ENCODE results near the gene UQCRC2.
"Not testable (repeated sequence)": the region's sequence is repeated elsewhere in the genome, so short reads cannot be mapped to it uniquely, and the experiment has no call there.

The UQCRC2 gene

GRCh38 chr16:21984062-21984461, 30.9 kb downstream of the UQCRC2 start:
- no peak for DNase-seq

DNA sequence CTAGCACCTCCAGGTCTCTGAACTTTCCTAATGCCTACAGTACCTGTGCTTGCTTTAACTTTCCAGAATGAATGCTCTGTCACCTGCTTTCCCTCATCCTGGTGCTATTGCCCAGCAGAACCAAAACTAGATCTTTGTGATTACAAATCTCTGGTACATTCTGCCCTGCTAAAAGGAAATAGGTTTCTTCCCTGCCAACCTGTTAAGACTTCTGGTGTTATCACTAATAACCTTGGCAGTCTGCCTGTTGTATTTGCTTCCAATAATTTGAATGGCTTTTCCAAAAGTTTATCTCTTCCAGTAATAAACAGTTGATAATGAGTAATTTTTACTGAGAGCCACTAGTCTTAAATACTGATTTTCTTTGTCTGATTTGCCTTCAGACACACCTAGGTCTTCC, 32.4 kb downstream of the UQCRC2 start:
- no peak for DNase-seq

GRCh38 chr16:21986692-21987246, 33.6 kb downstream of the UQCRC2 start:
- no peak for DNase-seq

DNA sequence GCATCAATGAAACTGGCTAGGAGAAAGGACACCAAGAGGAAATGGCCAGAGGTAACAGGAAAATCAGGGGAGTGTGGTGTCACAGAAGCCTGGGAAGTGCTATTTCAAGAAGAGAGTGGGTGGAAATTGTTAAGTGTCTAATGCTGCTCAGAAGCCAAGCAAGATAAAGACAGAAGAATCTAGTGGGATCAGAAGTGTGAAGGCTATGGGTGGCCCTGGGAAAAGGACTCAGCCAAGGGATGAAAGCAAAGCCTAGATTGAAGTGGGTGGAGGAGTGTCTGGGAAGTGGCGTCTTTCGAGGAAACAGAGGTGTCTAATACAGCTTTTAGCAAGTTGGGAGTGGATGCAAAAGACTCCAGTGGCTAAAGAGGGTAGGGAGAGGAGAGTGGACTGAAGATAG, 34.3 kb downstream of the UQCRC2 start:
- no peak for DNase-seq

GRCh38 chr16:21989133-21989532, 36.0 kb downstream of the UQCRC2 start:
- DNase-seq, result no peak

DNA sequence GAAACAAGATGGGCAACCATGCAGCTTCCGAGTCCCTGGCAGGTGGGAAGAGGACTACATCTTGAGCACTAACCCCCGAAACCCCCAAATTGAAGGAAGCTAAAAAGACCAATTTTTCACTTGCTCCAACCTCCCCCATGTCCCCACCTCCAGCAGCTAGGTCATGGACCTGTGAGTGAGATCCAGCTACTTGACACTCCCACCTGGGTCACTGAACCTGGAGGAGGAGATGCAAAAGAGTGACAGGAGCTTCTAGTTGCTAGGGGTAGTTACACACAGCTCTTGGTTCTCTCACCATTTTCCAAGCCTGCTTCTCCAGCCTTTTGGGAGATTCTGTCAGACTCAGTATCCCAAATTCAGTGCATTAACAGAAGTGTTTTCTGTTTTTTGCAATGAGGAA, 36.6 kb downstream of the UQCRC2 start:
- no peak for DNase-seq

- DNase-seq, result no peak
These were observed 37.3 kb downstream of the UQCRC2 start for GRCh38 chr16:21990381-21990944.

GRCh38 chr16:21991621-21992020, 38.5 kb downstream of the UQCRC2 start:
- no peak for DNase-seq

- DNase-seq, result no peak
These were observed 41.8 kb downstream of the UQCRC2 start for GRCh38 chr16:21994856-21995465.

- DNase-seq, result no peak
These were observed 43.9 kb downstream of the UQCRC2 start for GRCh38 chr16:21996923-21997696.

DNA sequence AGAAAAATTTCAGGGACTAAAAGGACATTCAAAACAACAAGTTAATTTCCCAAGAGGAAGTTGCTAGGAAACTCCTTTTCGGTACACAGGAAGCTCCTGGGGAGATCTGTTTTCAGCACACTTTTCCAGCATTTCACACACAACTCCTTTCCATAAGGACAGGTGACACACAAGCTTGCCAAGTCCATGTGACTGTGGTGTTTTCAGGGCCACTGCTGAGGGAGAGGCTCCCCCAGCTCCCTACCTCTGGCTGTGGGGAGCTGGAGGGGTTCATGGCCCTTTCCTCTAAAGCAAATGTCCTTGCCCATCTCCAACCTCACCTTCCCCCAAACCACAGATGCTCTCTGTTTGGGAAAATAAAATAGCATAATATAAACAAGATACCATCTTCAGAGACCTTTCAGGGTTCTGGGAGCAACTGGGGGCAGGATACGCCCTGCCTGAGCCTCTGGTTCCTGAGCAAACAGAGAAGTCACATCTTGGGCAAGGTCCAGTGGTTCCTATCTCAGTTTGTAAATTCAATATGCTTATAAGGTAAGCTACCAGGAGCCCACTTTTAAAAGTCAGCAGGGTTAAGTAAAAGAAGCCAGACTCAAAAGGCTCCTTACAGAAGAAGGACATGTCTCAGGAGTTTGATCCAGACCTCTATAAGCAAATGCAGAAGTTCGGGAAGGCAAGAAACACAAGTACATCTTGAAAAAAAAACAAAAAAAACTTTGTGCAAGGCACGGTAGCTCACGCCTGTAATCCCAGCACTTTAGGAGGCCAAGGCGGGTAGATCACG, 44.7 kb downstream of the UQCRC2 start:
- no peak for DNase-seq

DNA sequence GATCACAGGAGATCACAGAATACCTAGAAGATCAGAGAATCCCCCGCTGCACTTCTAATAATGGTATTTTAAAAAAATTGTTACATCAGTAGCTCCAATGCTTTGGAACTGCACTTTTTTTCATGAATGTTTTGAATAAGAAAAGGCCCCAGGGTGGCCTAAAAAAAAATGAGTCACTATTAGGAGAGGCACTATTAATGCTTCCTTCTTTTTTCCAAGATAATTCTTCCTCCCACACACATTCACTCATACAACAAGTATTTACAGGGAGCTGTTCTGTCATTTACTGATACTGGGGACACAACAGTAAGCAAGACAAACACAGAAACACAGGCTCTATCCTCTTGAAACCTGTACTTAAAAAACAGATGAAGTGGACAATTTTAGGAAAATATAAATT, 48.4 kb downstream of the UQCRC2 start:
- no peak for DNase-seq

GRCh38 chr16:22002047-22002446, 48.9 kb downstream of the UQCRC2 start:
- not testable (repeated sequence) for DNase-seq

DNA sequence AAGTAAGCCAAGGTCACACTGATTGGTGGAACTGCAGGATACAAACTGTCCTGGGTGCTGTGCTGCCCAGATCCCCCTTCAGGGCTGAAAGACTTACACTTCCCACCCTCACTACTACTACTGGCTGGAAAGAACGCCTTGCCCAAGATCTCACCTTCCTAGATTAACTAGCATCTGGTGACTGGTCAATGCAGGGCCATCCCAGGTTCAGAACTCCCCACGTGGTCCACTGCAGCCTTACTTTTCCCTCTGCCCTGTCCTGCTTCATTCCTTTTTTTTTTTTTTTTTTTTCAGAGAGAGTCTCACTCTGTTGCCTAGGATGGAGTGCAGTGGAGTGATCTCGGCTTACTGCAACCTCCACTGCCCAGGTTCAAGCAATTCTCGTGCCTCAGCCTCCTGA, 50.0 kb downstream of the UQCRC2 start:
- DNase-seq, result no peak

- DNase-seq, result no peak
These were observed 51.2 kb downstream of the UQCRC2 start for GRCh38 chr16:22004341-22004740.

DNA sequence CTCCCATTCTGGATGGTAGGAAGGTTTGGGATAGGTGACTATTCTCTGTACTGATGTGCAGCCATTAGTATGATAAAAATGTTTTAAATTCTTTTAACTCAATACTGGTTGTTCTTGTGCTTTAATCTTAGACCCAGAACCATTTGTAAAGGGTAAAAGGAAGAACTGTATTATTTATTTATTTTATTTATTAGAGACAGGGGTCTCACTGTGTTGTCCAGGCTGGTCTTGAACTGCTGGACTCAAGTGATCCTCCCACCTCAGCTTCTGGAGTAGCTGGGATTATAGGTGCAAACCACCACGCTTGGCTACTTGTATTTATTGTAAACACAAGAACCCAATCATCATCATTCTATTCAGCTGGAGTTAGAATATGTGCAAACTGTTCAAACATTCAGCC, 52.6 kb downstream of the UQCRC2 start:
- DNase-seq, result no peak

- DNase-seq, result no peak
These were observed 53.5 kb downstream of the UQCRC2 start for GRCh38 chr16:22006636-22007035.

DNA sequence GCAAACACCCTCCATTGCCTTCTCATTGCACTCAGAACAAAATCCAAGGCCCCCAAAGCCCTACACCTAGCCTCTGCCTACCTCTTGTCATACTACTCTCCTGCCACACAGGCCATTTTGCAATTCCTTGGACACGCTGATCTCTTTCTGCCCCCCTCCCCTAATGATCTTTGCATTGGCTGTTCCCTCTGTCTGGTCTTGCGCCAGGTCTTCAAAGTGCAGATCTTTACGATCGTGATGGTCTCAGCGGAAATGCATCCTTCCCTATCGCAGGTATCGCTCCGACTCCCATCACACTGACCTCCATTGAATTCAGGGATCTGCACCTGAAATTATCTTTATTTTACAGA, 54.0 kb downstream of the UQCRC2 start:
- DNase-seq, result no peak

- DNase-seq, result peak; percentile 75
These were observed 54.5 kb downstream of the UQCRC2 start, which contains the start of gene MOSMO for GRCh38 chr16:22007509-22008214. TSS of gene MOSMO (plus strand) at chr16:22008111. CDS start at chr16:22008302, 191 bp downstream.

DNA sequence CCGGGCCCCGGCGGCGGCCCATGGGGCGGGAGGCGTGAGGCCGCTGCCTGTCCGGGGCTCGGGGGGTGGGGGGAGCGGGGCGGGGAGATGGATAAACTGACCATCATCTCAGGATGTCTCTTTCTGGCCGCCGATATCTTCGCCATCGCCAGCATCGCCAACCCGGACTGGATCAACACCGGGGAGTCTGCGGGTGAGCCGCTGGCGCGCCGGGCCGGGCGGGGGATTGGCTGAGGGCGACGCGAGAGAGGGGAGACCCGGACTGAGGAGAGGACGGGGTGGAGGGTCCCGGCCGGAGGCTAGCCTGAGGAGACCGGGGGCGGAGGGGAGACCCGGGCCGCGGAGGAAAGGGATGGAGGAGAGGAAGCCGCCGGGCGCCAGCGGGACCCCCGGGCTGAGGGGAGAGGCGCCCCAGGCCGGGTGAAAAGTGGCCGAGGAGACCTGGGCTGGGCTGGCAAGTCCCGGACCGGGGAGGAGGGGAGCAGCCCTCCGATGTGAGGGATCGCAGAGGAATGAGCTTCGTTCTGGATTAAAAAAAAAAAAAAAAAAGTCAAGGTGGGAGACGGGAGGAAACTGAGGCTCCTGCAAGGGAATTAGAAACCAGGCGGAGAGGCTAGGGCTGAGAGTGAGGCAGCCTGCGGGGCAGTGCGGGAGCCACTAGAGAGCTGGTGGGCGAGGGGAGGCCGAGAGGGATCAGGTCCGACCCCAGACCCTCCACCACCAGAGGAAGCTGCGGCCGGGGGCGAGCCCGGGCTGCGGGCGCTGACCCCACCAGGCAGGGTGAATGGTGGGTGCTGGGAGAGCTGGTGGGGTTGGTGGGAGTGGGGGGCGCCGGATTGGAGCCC, 55.3 kb downstream of the UQCRC2 start:
- peak; percentile 25 for DNase-seq

GRCh38 chr16:22010902-22011301, 57.7 kb downstream of the UQCRC2 start:
- no peak for DNase-seq

GRCh38 chr16:22012241-22012640, 59.1 kb downstream of the UQCRC2 start:
- DNase-seq, result no peak

All from activated naive CD4-positive, alpha-beta T cell treated with Interleukin-2 at 50 U/mL for 16 hours (primary cell).